Keratinocyte (primary cell): ENCODE measurements around the gene RAPGEF1. TPM values are rescaled to one million over a fixed set of nuclear protein-coding genes. Genes with fewer than 3 reads are reported as not detected.

Experiments
- DNase-seq: peaks from one replicate; pipeline ENCODE4 v3.0.0-alpha.2; 2011; ENCODE audit warnings: low read depth, missing footprints, low spot score
- FAIRE-seq: peaks from 2 replicates; lab custom pipeline; 2011; peaks lifted over from hg19 to GRCh38; lab: Jason Lieb, UNC
- H2AFZ ChIP-seq: 2 replicates; pipeline ENCODE4 v1.6.0; 2012; ENCODE audit warnings: low read length, control low read depth, inconsistent platforms; ENCODE audit not compliant: control insufficient read depth
- H3K27ac ChIP-seq: 2 replicates; pipeline ENCODE4 v1.5.1; 2011; ENCODE audit warnings: low read length; ENCODE audit not compliant: control insufficient read depth, insufficient read depth
- H3K27me3 ChIP-seq: 3 replicates; pipeline ENCODE4 v1.6.0; 2011; ENCODE audit warnings: low read length; ENCODE audit not compliant: control insufficient read depth, insufficient read depth; ENCODE audit errors: extremely low read depth
- H3K36me3 ChIP-seq, 2 experiments: 2 replicates in 1 of 2; 3 replicates in 1 of 2; pipeline ENCODE4 v1.5.1; 2011; ENCODE audit warnings: low read length in 2 of 2, mild to moderate bottlenecking in 1 of 2; ENCODE audit not compliant: control insufficient read depth in 2 of 2, insufficient read depth in 2 of 2; ENCODE audit errors: extremely low read depth in 1 of 2
- H3K4me1 ChIP-seq: 3 replicates; pipeline ENCODE4 v1.5.1; 2011; ENCODE audit warnings: low read length; ENCODE audit not compliant: control insufficient read depth, insufficient read depth; ENCODE audit errors: extremely low read depth
- H3K4me2 ChIP-seq: 3 replicates; pipeline ENCODE4 v1.6.0; 2011; ENCODE audit warnings: low read depth, low read length; ENCODE audit not compliant: control insufficient read depth, insufficient read depth; ENCODE audit errors: extremely low read depth
- H3K4me3 ChIP-seq, 3 experiments: fragments of 200-600 bp in 1 of 3; sonication (generic) in 1 of 3; 2 replicates in 2 of 3; 3 replicates in 1 of 3; pipeline ENCODE4 v1.5.1; 2011 to 2016; ENCODE audit warnings: low read length in 3 of 3, mild to moderate bottlenecking in 3 of 3, control low read depth in 2 of 3, inconsistent platforms in 1 of 3, low read depth in 1 of 3, mixed read lengths in 1 of 3, mixed run types in 1 of 3, moderate library complexity in 1 of 3; ENCODE audit not compliant: control insufficient read depth in 2 of 3, insufficient read depth in 2 of 3; ENCODE audit errors: extremely low read depth in 1 of 3
- H3K79me2 ChIP-seq: 2 replicates; pipeline ENCODE4 v1.6.0; 2012; ENCODE audit warnings: low read length; ENCODE audit not compliant: control insufficient read depth, insufficient read depth
- H3K9ac ChIP-seq: 3 replicates; pipeline ENCODE4 v1.6.0; 2011; ENCODE audit warnings: low read length; ENCODE audit not compliant: control insufficient read depth, insufficient read depth; ENCODE audit errors: extremely low read depth
- H3K9me1 ChIP-seq: 3 replicates; pipeline ENCODE4 v1.6.0; 2011; ENCODE audit warnings: low read length; ENCODE audit not compliant: control insufficient read depth, insufficient read depth; ENCODE audit errors: extremely low read depth
- H3K9me3 ChIP-seq: 2 replicates; pipeline ENCODE4 v1.5.1; 2012; ENCODE audit warnings: low read depth, low read length; ENCODE audit not compliant: control insufficient read depth
- H4K20me1 ChIP-seq: 3 replicates; pipeline ENCODE4 v1.6.0; 2011; ENCODE audit warnings: low read length; ENCODE audit not compliant: control insufficient read depth, insufficient read depth; ENCODE audit errors: extremely low read depth
- EZH2 ChIP-seq: IDR thresholded peaks from one replicate; pipeline ENCODE4 v1.6.1; 2012; ENCODE audit warnings: inconsistent platforms, mild to moderate bottlenecking, low read length, moderate library complexity
- dilution Hi-C: fragments of 300-500 bp; cut with MboI; formaldehyde crosslinking; loops from one replicate; pipeline ENCODE4 v1.7.0; 2020; ENCODE audit warnings: low sequenced_read_pairs; ENCODE audit not compliant: extremely low pct_ligation_motif_present
- polyA plus RNA-seq, 5 experiments: library from polyadenylated mRNA; depleted of rRNA in 3 of 5; stranded (reverse) in 3 of 5; stranded (forward) in 1 of 5; unstranded in 1 of 5; fragments of >200 nt; gene quantifications; 1 replicate in 1 of 5; 2 replicates in 3 of 5; 3 replicates in 1 of 5; pipeline versions ENCODE4 v1.2.1 to v1.2.3, GENCODE V29; 2011 to 2012; ENCODE audit warnings: missing spikeins in 2 of 5, low read depth in 1 of 5, low replicate concordance in 1 of 5
- TF ChIP-seq, protein P1 (sequence below), 3 experiments: IDR thresholded peaks in 1 of 3; conservative IDR thresholded peaks in 1 of 3; optimal IDR thresholded peaks in 1 of 3; 2 replicates in 2 of 3; 3 replicates in 1 of 3; pipeline versions ENCODE3 to v1.5.1; 2011; ENCODE audit warnings: low read length in 3 of 3, mild to moderate bottlenecking in 3 of 3, moderate library complexity in 2 of 3, control low read depth in 1 of 3, inconsistent platforms in 1 of 3; ENCODE audit not compliant: insufficient read depth in 2 of 3; ENCODE audit errors: extremely low read depth in 1 of 3

The RAPGEF1 gene
- polyA plus RNA-seq, 1 donor (not counting 4 experiments of a cell fraction or from before 2014, with no cell fraction given): 18.5 TPM

DNA sequence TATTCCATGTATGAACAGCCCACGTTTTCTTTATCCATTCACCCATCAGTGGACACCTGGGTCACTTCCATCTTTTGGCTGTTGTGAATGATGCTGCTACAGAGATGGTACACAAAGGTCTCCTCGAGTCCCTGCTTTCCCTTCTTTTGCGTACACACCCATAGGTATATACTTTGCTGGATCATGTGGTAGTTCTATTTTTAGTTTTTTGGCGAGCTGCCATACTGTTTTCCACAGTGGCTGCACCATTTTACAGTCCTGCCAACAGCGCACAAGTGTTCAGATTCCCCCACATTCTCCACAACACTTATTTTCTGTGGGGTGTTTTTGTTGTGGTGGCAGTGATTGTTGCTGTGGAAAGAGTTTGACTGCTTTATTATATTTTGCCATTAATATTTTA, 16.2 kb downstream of the RAPGEF1 start:
- Histone ChIP-seq H3K4me2 (no peak overlapping the region), H3K79me2 (peaks cover 43% of the 10 kb centered on the region), H4K20me1 (no peaks in the 10 kb centered on the region)

DNA sequence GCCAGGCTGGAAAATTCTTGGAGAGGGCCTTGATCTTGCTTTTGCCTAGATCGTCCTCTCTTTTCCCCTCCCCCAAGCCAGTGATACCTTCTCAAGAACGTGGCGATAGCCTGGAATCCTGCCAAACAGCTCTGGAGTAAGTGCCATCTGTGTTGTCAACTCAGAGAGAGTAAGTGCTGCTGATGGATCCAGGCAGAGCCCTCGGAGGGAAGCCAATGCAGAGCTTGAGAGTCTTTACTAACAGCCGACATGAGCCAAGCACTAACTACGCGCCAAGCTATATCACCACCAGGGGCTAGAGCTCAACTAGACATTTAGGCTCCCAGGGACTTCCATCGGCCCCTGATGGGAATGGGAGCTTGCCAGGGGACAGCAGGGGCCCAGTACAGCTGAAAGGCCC, 17.6 kb downstream of the RAPGEF1 start:
- dilution Hi-C loops: no loop called here
- peaks cover 4% of the 10 kb centered on the region for H4K20me1 ChIP-seq

More for the DNA sequence above, 16.2 kb downstream of the RAPGEF1 start:
- H3K36me3 ChIP-seq: peaks cover 4 to 6% of the 10 kb centered on the region in 2 experiments
- no peak for FAIRE-seq
- peaks cover 30% of the 10 kb centered on the region for H3K4me1 ChIP-seq
- no peaks in the 10 kb centered on the region for H3K27me3 ChIP-seq
- H3K4me3 ChIP-seq: no peak overlapping the region
- H3K9ac ChIP-seq: no peak overlapping the region
- dilution Hi-C loops: no loop called here
- H3K9me1 ChIP-seq: peaks cover 3% of the 10 kb centered on the region
- no peak overlapping the region for H3K27ac ChIP-seq
- no peak for DNase-seq
- no peak overlapping the region for H2AFZ ChIP-seq
- no peaks in the 10 kb centered on the region for H3K9me3 ChIP-seq
- TF ChIP-seq, protein P1, sequence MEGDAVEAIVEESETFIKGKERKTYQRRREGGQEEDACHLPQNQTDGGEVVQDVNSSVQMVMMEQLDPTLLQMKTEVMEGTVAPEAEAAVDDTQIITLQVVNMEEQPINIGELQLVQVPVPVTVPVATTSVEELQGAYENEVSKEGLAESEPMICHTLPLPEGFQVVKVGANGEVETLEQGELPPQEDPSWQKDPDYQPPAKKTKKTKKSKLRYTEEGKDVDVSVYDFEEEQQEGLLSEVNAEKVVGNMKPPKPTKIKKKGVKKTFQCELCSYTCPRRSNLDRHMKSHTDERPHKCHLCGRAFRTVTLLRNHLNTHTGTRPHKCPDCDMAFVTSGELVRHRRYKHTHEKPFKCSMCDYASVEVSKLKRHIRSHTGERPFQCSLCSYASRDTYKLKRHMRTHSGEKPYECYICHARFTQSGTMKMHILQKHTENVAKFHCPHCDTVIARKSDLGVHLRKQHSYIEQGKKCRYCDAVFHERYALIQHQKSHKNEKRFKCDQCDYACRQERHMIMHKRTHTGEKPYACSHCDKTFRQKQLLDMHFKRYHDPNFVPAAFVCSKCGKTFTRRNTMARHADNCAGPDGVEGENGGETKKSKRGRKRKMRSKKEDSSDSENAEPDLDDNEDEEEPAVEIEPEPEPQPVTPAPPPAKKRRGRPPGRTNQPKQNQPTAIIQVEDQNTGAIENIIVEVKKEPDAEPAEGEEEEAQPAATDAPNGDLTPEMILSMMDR (optimal IDR thresholded peaks at IDR 0.05 in 1 of 3, IDR thresholded peaks at IDR 0.05 in 1 of 3, conservative IDR thresholded peaks at IDR 0.05 in 1 of 3; ENCODE audit: extremely low read depth in 1 of 3, insufficient read depth in 2 of 3, low read length in 3 of 3): no peak
- no peak for TF ChIP-seq EZH2

More for the DNA sequence above, 17.6 kb downstream of the RAPGEF1 start:
- no peak for FAIRE-seq
- H3K27me3 ChIP-seq: no peaks in the 10 kb centered on the region
- H3K4me3 ChIP-seq: no peak overlapping the region
- H3K79me2 ChIP-seq: peaks cover 53% of the 10 kb centered on the region
- TF ChIP-seq, protein P1 (optimal IDR thresholded peaks at IDR 0.05 in 1 of 3, IDR thresholded peaks at IDR 0.05 in 1 of 3, conservative IDR thresholded peaks at IDR 0.05 in 1 of 3; ENCODE audit: extremely low read depth in 1 of 3, insufficient read depth in 2 of 3, low read length in 3 of 3): no peak
- TF ChIP-seq EZH2: no peak
- no peak overlapping the region for H3K9ac ChIP-seq
- no peak overlapping the region for H3K27ac ChIP-seq
- no peak overlapping the region for H3K4me2 ChIP-seq
- H3K36me3 ChIP-seq: peaks cover 4 to 6% of the 10 kb centered on the region in 2 experiments
- no peaks in the 10 kb centered on the region for H3K9me3 ChIP-seq
- H3K4me1 ChIP-seq: peaks cover 17% of the 10 kb centered on the region
- DNase-seq: no peak
- no peak overlapping the region for H2AFZ ChIP-seq
- H3K9me1 ChIP-seq: peaks cover 3% of the 10 kb centered on the region
